Measurements from ENCODE around the gene SUFU.
"Not testable (repeated sequence)": the region's sequence is repeated elsewhere in the genome, so short reads cannot be mapped to it uniquely, and the experiment has no call there.

The SUFU gene

GRCh38 chr10:102480396-102480795, 23.4 kb upstream of the SUFU start:
- no peak for DNase-seq

- DNase-seq = no peak
Measured at GRCh38 chr10:102484021-102484420, 19.8 kb upstream of the SUFU start.

- DNase-seq = no peak
Measured at GRCh38 chr10:102485093-102485784, 18.5 kb upstream of the SUFU start.

- DNase-seq = no peak
Measured at GRCh38 chr10:102491136-102491535, 12.6 kb upstream of the SUFU start.

GRCh38 chr10:102492344-102492939, 11.3 kb upstream of the SUFU start:
- DNase-seq = no peak

- DNase-seq = no peak
Measured at GRCh38 chr10:102492983-102493382, 10.8 kb upstream of the SUFU start.

DNA sequence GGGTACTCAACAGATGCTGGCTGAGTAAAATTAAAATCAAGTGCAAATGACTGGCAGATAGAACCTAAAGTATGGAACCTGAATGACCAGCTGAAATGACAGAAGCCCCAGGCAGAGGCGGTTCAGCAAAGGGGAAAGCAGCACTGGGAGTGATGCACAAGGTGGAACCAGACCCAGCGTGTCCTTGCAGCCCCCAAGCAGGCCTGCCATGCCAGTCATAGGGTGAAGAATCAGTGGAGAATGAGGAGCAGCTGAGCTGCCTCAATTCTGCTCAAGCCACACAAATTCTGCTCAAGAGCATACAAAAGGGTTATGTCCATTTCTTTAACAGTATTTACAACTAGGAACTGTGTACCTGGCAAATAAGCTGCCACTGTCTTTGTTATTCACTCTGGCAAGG, 10.0 kb upstream of the SUFU start:
- DNase-seq = no peak

- no peak for DNase-seq
Measured at GRCh38 chr10:102497545-102497944, 6.2 kb upstream of the SUFU start.

- no peak for DNase-seq
Measured at GRCh38 chr10:102499356-102499755, 4.4 kb upstream of the SUFU start.

DNA sequence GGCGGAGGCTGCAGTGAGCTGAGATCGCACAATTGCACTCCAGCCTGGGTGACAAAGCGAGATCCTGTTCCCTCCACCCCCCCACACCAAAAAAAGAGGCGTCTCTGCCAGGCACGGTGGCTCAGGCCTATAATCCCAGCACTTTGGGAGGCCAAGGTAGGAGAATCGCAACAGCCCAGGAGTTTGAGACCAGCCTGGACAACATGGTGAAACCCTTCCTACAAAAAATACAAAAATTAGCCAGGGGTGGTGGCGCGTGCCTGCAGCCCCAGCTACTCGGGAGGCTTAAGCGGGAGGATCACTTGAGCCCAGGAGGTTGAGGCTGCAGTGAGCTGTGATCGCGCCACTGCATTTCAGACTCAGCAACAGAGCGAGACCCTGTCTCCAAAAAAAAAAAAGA, 3.1 kb upstream of the SUFU start:
- DNase-seq = not testable (repeated sequence)

- no peak for DNase-seq
Measured at GRCh38 chr10:102501201-102502028, 2.4 kb upstream of the SUFU start.

DNA sequence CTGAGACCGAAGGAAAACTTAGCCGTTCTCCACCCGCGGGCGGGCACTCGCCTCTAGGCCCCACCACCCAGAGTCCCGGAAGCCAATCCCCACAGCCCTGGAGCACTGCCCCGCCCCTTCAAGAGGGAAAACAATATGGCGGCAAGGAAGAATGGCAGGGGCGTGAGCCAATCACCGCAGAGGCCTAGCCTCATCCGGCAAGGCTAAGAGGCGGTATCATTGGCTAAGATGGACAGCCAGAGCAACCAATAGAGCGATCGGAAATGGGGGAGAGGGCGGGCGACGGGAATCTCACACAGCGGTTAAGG, 1.8 kb upstream of the SUFU start:
- DNase-seq = peak; percentile 100

GRCh38 chr10:102502337-102503151, 1.2 kb upstream of the SUFU start, which contains the start of gene ACTR1A:
Gene ACTR1A (minus strand): TSS chr10:102502712. CDS start chr10:102502647, 65 bp downstream.
- peak; percentile 100 for DNase-seq

GRCh38 chr10:102504179-102504975, 605 bp downstream of the SUFU start:
- DNase-seq = peak; percentile 76

- no peak for DNase-seq
Measured at GRCh38 chr10:102504976-102505300, 1.2 kb downstream of the SUFU start.

- no peak for DNase-seq
Measured at GRCh38 chr10:102505462-102506115, 1.8 kb downstream of the SUFU start.

- no peak for DNase-seq
Measured at GRCh38 chr10:102507521-102507920, 3.7 kb downstream of the SUFU start.

GRCh38 chr10:102508506-102508905, 4.7 kb downstream of the SUFU start:
- no peak for DNase-seq

DNA sequence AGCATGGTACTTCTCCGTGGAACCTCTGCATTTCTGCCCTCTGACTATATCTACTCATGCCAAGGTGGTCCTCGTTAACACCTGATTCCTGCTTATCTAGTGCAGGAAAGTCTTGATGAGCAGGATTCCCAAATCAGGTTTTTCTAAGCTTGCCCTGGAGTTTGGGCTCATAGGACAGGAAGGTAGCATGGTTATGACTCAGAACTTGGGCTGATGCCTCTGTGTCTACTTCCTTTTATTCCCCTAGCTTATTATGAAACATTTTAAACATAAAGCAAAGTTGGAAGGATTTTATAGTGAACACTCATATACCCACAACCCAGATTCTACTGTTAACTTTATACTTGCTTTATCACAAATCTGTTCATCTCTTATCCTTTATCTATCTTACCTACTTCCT, 5.6 kb downstream of the SUFU start:
- no peak for DNase-seq

- DNase-seq = no peak
Measured at GRCh38 chr10:102511583-102512274, 8.0 kb downstream of the SUFU start.
